Stimulated activated CD4-positive, alpha-beta T cell treated with anti-CD3 and anti-CD28 coated beads, Interleukin-1b, Interleukin-23, amount 100 ng/mL, for 24 hours (primary cell): Measurements from ENCODE around the gene ATAD3B.
"Not testable (repeated sequence)": the region's sequence is repeated elsewhere in the genome, so short reads cannot be mapped to it uniquely, and the experiment has no call there.

Source experiments
- DNase-seq, 4 experiments: peaks; one replicate each; pipeline ENCODE4 v3.0.0-alpha.2; 2020; ENCODE audit warnings: low read depth in 4 of 4, low spot score in 1 of 4

ATAD3B gene

GRCh38 chr1:1471389-1472052 is at the start of gene ATAD3B:
Gene ATAD3B, plus strand, starts transcription at chr1:1471765. Its CDS starts 120 bp downstream, at chr1:1471885.
- DNase-seq, result peak; percentile 84 to 97 (median 96)

- DNase-seq, result no peak
These were observed 49.6 kb upstream of the ATAD3B start for GRCh38 chr1:1421907-1422464.

- no peak for DNase-seq
These were observed 48.9 kb upstream of the ATAD3B start for GRCh38 chr1:1422465-1423244.

- DNase-seq, result no peak
These were observed 48.3 kb upstream of the ATAD3B start for GRCh38 chr1:1423245-1423597.

GRCh38 chr1:1424707-1425106 is 46.9 kb upstream of the ATAD3B start:
- DNase-seq, result no peak

GRCh38 chr1:1425426-1425752 is 46.2 kb upstream of the ATAD3B start:
- no peak for DNase-seq

- no peak for DNase-seq
These were observed 45.6 kb upstream of the ATAD3B start for GRCh38 chr1:1425753-1426495.

- no peak for DNase-seq
These were observed 45.0 kb upstream of the ATAD3B start for GRCh38 chr1:1426496-1427105.

GRCh38 chr1:1427106-1427819 is 44.3 kb upstream of the ATAD3B start:
- no peak for DNase-seq

- DNase-seq, result no peak
These were observed 43.8 kb upstream of the ATAD3B start for GRCh38 chr1:1427820-1428148.

- no peak for DNase-seq
These were observed 43.4 kb upstream of the ATAD3B start for GRCh38 chr1:1428174-1428573.

- not testable (repeated sequence) for DNase-seq
These were observed 42.6 kb upstream of the ATAD3B start for GRCh38 chr1:1428967-1429366.

GRCh38 chr1:1429671-1430073 is 41.9 kb upstream of the ATAD3B start:
- DNase-seq, result no peak

- DNase-seq, result no peak
These were observed 41.2 kb upstream of the ATAD3B start for GRCh38 chr1:1430114-1430982.

- no peak for DNase-seq
These were observed 40.3 kb upstream of the ATAD3B start for GRCh38 chr1:1430992-1431844.

- no peak for DNase-seq
These were observed 39.7 kb upstream of the ATAD3B start for GRCh38 chr1:1431845-1432273.

GRCh38 chr1:1432274-1432950 is 39.2 kb upstream of the ATAD3B start:
- no peak for DNase-seq
